Skeletal muscle tissue (tissue), 4 donors: ENCODE results near the gene OCA2. TPM values are rescaled to one million over a fixed set of nuclear protein-coding genes. Genes with fewer than 3 reads are reported as not detected.

Source experiments
- H3K27ac ChIP-seq: one replicate; pipeline ENCODE4 v1.7.0; 2013; ENCODE audit warnings: mild to moderate bottlenecking, low read depth, low read length, inconsistent platforms
- H3K27me3 ChIP-seq, 3 donors: one replicate each; pipeline ENCODE4 v1.7.0; 2013; ENCODE audit warnings: low read length in 3 of 3; ENCODE audit not compliant: control insufficient read depth in 3 of 3, insufficient read depth in 3 of 3
- H3K36me3 ChIP-seq, 3 donors: one replicate each; pipeline ENCODE4 v1.7.0; 2013; ENCODE audit warnings: low read length in 3 of 3; ENCODE audit not compliant: control insufficient read depth in 3 of 3, insufficient read depth in 3 of 3
- H3K4me1 ChIP-seq, 3 donors: one replicate each; pipeline ENCODE4 v1.7.0; 2013; ENCODE audit warnings: low read length in 3 of 3, mild to moderate bottlenecking in 3 of 3; ENCODE audit not compliant: control insufficient read depth in 3 of 3, insufficient read depth in 3 of 3
- H3K4me3 ChIP-seq, 3 donors: one replicate each; pipeline ENCODE4 v1.7.0; 2013; ENCODE audit warnings: low read length in 3 of 3
- H3K9ac ChIP-seq, 3 donors: one replicate each; pipeline ENCODE4 v1.7.0; 2013; ENCODE audit warnings: low read length in 3 of 3, mild to moderate bottlenecking in 3 of 3, moderate library complexity in 2 of 3, low read depth in 1 of 3
- H3K9me3 ChIP-seq, 3 donors: one replicate each; pipeline ENCODE4 v1.7.0; 2013; ENCODE audit warnings: low read length in 3 of 3; ENCODE audit not compliant: control insufficient read depth in 3 of 3
- total RNA-seq: library from RNA; depleted of rRNA; stranded (reverse); fragments of >200 nt; gene quantifications from one replicate; pipeline ENCODE4 v1.2.3, GENCODE V29; 2014
- donor health status: Osteomylitis.

OCA2 gene
- total RNA-seq, 1 donor from 2014 or later = 5.7 TPM

GRCh38 chr15:28131400-28131799 lies 32.3 kb upstream of the OCA2 start:
- H3K27me3 ChIP-seq = no peaks in the 10 kb centered on the region
- peaks cover 32 to 45% (median 39%) of the 10 kb centered on the region in 3 donors for H3K36me3 ChIP-seq
- no peak overlapping the region for H3K27ac ChIP-seq

DNA sequence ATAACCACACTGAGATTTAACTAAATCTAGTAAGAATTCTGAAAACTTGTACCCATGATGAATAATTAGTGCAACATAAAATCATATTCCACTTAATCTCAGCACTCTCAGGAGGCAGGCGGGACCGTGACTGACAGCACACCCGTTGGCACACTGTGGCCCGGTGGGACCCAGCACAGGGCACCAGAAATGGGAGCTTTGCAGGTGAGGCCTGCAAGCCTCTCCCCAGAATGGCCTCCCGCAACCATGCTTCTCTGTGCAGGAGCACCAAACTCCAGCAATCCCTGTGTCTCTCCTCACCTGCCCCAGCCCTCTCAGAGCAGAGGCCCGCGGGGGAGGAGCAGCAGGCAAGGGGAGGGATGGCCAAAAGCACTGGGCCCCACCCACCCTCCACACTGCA lies 31.5 kb upstream of the OCA2 start:
- Histone ChIP-seq H3K27me3 (no peaks in the 10 kb centered on the region), H3K36me3 (peaks cover 32 to 45% (median 39%) of the 10 kb centered on the region in 3 donors), H3K27ac (no peak overlapping the region), H3K4me3 (no peak overlapping the region), H3K9ac (no peak overlapping the region), H3K4me1 (peaks cover 0 to 2% (median 0%) of the 10 kb centered on the region in 3 donors), H3K9me3 (no peaks in the 10 kb centered on the region)

More at GRCh38 chr15:28131400-28131799, 32.3 kb upstream of the OCA2 start:
- Histone ChIP-seq H3K4me3 (no peak overlapping the region), H3K4me1 (peaks cover 0 to 2% (median 0%) of the 10 kb centered on the region in 3 donors), H3K9me3 (no peaks in the 10 kb centered on the region), H3K9ac (no peak overlapping the region)

- H3K9me3 ChIP-seq = no peaks in the 10 kb centered on the region
- H3K4me1 ChIP-seq = peaks cover 0 to 2% (median 0%) of the 10 kb centered on the region in 3 donors
- H3K27me3 ChIP-seq = no peaks in the 10 kb centered on the region
- peaks cover 40 to 46% (median 45%) of the 10 kb centered on the region in 3 donors for H3K36me3 ChIP-seq
- no peak overlapping the region for H3K27ac ChIP-seq
- H3K4me3 ChIP-seq = no peak overlapping the region
- no peak overlapping the region for H3K9ac ChIP-seq
Measured at GRCh38 chr15:28129231-28129848, 30.2 kb upstream of the OCA2 start.

- H3K36me3 ChIP-seq = peaks cover 43 to 52% (median 51%) of the 10 kb centered on the region in 3 donors
- H3K27me3 ChIP-seq = no peaks in the 10 kb centered on the region
- H3K9me3 ChIP-seq = no peaks in the 10 kb centered on the region
- no peak overlapping the region for H3K27ac ChIP-seq
- no peak overlapping the region for H3K9ac ChIP-seq
- peaks cover 0 to 2% (median 0%) of the 10 kb centered on the region in 3 donors for H3K4me1 ChIP-seq
- H3K4me3 ChIP-seq = no peak overlapping the region
Measured at GRCh38 chr15:28128031-28128430, 28.9 kb upstream of the OCA2 start.

GRCh38 chr15:28127036-28127435 lies 27.9 kb upstream of the OCA2 start:
- H3K9ac ChIP-seq = no peak overlapping the region
- H3K36me3 ChIP-seq = peaks cover 35 to 55% (median 46%) of the 10 kb centered on the region in 3 donors
- no peak overlapping the region for H3K27ac ChIP-seq
- no peaks in the 10 kb centered on the region for H3K27me3 ChIP-seq
- H3K9me3 ChIP-seq = no peaks in the 10 kb centered on the region
- no peak overlapping the region for H3K4me3 ChIP-seq
- H3K4me1 ChIP-seq = peaks cover 0 to 2% (median 0%) of the 10 kb centered on the region in 3 donors

- no peak overlapping the region for H3K4me3 ChIP-seq
- peaks cover 0 to 2% (median 0%) of the 10 kb centered on the region in 3 donors for H3K4me1 ChIP-seq
- no peaks in the 10 kb centered on the region for H3K9me3 ChIP-seq
- H3K27ac ChIP-seq = no peak overlapping the region
- peaks cover 33 to 53% (median 41%) of the 10 kb centered on the region in 3 donors for H3K36me3 ChIP-seq
- H3K27me3 ChIP-seq = no peaks in the 10 kb centered on the region
- no peak overlapping the region for H3K9ac ChIP-seq
Measured at GRCh38 chr15:28125673-28126651, 26.8 kb upstream of the OCA2 start.

- Histone ChIP-seq H3K4me3 (no peak overlapping the region), H3K9ac (no peak overlapping the region), H3K27me3 (no peaks in the 10 kb centered on the region), H3K36me3 (peaks cover 35 to 57% (median 41%) of the 10 kb centered on the region in 3 donors), H3K27ac (no peak overlapping the region), H3K9me3 (no peaks in the 10 kb centered on the region), H3K4me1 (peaks cover 0 to 2% (median 0%) of the 10 kb centered on the region in 3 donors)
Measured at GRCh38 chr15:28124841-28125240, 25.7 kb upstream of the OCA2 start.

GRCh38 chr15:28123408-28124023 lies 24.4 kb upstream of the OCA2 start:
- H3K36me3 ChIP-seq = peaks cover 34 to 56% (median 39%) of the 10 kb centered on the region in 3 donors
- no peak overlapping the region for H3K27ac ChIP-seq
- peaks cover 0 to 2% (median 0%) of the 10 kb centered on the region in 3 donors for H3K4me1 ChIP-seq
- no peak overlapping the region for H3K4me3 ChIP-seq
- H3K9me3 ChIP-seq = no peaks in the 10 kb centered on the region
- H3K27me3 ChIP-seq = no peaks in the 10 kb centered on the region
- H3K9ac ChIP-seq = no peak overlapping the region

DNA sequence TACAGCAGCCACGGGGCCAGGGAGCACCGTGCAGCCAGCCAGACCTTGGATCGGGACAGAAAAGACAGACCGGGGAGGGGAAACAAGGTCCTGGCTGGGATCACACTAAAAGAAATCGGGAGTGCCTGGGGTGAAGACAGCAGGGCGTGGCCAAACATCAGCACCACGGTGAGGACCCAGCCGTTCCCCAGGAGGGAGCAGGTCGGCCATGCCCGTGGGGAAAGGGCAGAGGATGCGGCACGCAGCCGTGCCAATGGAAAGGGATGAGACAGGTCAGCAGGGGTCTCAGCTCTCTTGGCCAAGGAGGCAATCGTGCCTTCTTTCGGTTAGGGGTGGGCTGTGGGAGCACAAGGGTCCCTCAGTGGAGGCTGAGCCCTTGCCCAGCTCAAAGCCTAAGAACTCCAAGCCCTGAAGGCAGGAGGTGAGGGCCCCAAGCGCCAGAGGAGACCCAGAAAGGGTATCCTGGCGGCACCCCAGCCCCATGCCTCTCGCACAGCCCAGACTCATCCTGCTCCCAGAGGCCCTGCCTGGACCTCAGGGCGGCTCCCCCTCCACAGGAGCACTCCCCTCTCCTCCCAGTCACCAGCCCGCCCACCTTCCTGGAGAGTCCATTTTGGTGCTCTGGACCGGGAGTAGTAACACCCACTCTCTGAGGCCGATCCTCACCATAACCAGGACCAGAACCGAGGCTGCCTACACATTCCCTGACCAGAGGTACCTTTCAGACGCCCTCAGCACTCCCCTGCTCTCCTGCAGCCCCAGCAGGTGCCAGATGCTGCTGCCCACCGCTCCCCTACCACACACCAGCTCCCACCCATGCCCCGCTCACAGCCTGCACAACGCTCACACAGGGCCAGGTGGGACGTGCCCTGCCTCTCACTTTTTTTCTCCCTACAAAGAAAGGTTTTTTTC lies 23.2 kb upstream of the OCA2 start:
- Histone ChIP-seq H3K27ac (no peak overlapping the region), H3K4me1 (no peaks in the 10 kb centered on the region), H3K36me3 (peaks cover 41 to 64% (median 42%) of the 10 kb centered on the region in 3 donors), H3K9me3 (no peaks in the 10 kb centered on the region), H3K9ac (no peak overlapping the region), H3K4me3 (no peak overlapping the region), H3K27me3 (no peaks in the 10 kb centered on the region)
